ENCODE data around the gene ATP10B.

ATP10B gene

GRCh38 chr5:160657068-160657507, 194.9 kb downstream of the ATP10B start:
- Histone ChIP-seq H3K27ac (no peak overlapping the region), H3K36me3 (no peaks in the 10 kb centered on the region), H3K4me1 (ENCODE audit: control insufficient read depth in 1 of 2, insufficient read depth in 1 of 2, low read depth in 1 of 2, low read length in 1 of 2) (no peaks in the 10 kb centered on the region), H3K9me3 (no peaks in the 10 kb centered on the region), H3K4me3 (ENCODE audit: low read depth in 1 of 2, low read length in 1 of 2) (no peak overlapping the region), H3K27me3 (no peaks in the 10 kb centered on the region)
- TF ChIP-seq CTCF (IDR thresholded peaks at IDR 0.05) = no peak

GRCh38 chr5:160655717-160656116, 196.3 kb downstream of the ATP10B start:
- H3K27me3 ChIP-seq = no peaks in the 10 kb centered on the region
- no peaks in the 10 kb centered on the region for H3K9me3 ChIP-seq
- no peak overlapping the region for H3K27ac ChIP-seq
- no peak for TF ChIP-seq CTCF (IDR thresholded peaks at IDR 0.05)
- H3K4me1 ChIP-seq (ENCODE audit: control insufficient read depth in 1 of 2, insufficient read depth in 1 of 2, low read depth in 1 of 2, low read length in 1 of 2) = no peaks in the 10 kb centered on the region
- H3K4me3 ChIP-seq (ENCODE audit: low read depth in 1 of 2, low read length in 1 of 2) = no peak overlapping the region
- no peaks in the 10 kb centered on the region for H3K36me3 ChIP-seq

- Histone ChIP-seq H3K9me3 (no peaks in the 10 kb centered on the region), H3K27me3 (no peaks in the 10 kb centered on the region), H3K36me3 (no peaks in the 10 kb centered on the region), H3K4me3 (ENCODE audit: low read depth in 1 of 2, low read length in 1 of 2) (no peak overlapping the region), H3K27ac (no peak overlapping the region), H3K4me1 (ENCODE audit: control insufficient read depth in 1 of 2, insufficient read depth in 1 of 2, low read depth in 1 of 2, low read length in 1 of 2) (no peaks in the 10 kb centered on the region)
- TF ChIP-seq CTCF (IDR thresholded peaks at IDR 0.05) = no peak
These were observed 200.0 kb downstream of the ATP10B start for GRCh38 chr5:160651692-160652645.

GRCh38 chr5:160649304-160649703, 202.7 kb downstream of the ATP10B start:
- Histone ChIP-seq H3K9me3 (no peaks in the 10 kb centered on the region), H3K36me3 (no peaks in the 10 kb centered on the region), H3K4me3 (ENCODE audit: low read depth in 1 of 2, low read length in 1 of 2) (no peak overlapping the region), H3K27ac (no peak overlapping the region), H3K4me1 (ENCODE audit: control insufficient read depth in 1 of 2, insufficient read depth in 1 of 2, low read depth in 1 of 2, low read length in 1 of 2) (no peaks in the 10 kb centered on the region), H3K27me3 (no peaks in the 10 kb centered on the region)
- TF ChIP-seq CTCF (IDR thresholded peaks at IDR 0.05) = no peak

- TF ChIP-seq CTCF (IDR thresholded peaks at IDR 0.05) = no peak
- Histone ChIP-seq H3K9me3 (no peaks in the 10 kb centered on the region), H3K36me3 (no peaks in the 10 kb centered on the region), H3K4me1 (ENCODE audit: control insufficient read depth in 1 of 2, insufficient read depth in 1 of 2, low read depth in 1 of 2, low read length in 1 of 2) (no peaks in the 10 kb centered on the region), H3K4me3 (ENCODE audit: low read depth in 1 of 2, low read length in 1 of 2) (no peak overlapping the region), H3K27me3 (no peaks in the 10 kb centered on the region), H3K27ac (no peak overlapping the region)
These were observed 206.0 kb downstream of the ATP10B start for GRCh38 chr5:160646033-160646432.

Measured in neutrophil (primary cell).